HG03469 (cell line): ENCODE measurements around the gene ZNF581.

ENCODE experiments used
- ATAC-seq: cut with Tn5 transposase; IDR thresholded peaks from one replicate; pipeline ENCODE4 v1.9.1; 2021; ENCODE audit warnings: mild to moderate bottlenecking, moderate library complexity, moderate number of reproducible peaks; ENCODE audit not compliant: unreplicated experiment

ZNF581 gene

DNA sequence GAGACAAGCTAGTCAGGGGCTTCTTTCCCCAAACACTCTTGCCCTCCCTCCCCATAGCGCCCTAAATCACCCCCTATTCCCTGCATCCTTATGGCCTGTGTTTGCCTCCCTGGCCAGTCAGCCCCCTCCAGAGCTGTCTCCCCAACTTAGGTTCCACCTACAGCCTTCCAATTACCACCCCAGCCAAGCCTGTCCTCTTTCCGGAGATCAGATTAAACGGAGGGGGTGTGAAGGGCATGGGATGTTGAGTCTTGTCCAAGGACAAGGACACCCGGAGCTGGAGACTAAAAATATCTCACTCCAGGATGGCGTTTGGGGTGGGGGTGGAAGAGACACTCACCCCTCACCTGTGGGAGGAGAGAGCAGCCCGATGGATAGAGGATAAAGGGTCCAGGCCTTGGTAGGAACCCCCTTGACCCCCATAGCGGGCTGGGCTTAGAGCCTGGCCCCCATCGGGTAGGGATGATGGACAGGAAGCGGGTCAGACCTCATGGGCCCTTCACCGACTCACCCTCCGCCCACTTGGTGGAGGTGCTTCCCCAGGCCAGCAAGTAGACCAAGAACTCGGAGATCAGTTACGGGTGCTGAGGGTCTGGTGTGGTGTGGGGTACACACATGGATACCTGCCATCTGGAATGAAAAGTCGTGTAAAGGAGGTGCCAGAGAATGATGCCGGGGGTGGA lies 32.0 kb upstream of the ZNF581 start:
- no peak for ATAC-seq

DNA sequence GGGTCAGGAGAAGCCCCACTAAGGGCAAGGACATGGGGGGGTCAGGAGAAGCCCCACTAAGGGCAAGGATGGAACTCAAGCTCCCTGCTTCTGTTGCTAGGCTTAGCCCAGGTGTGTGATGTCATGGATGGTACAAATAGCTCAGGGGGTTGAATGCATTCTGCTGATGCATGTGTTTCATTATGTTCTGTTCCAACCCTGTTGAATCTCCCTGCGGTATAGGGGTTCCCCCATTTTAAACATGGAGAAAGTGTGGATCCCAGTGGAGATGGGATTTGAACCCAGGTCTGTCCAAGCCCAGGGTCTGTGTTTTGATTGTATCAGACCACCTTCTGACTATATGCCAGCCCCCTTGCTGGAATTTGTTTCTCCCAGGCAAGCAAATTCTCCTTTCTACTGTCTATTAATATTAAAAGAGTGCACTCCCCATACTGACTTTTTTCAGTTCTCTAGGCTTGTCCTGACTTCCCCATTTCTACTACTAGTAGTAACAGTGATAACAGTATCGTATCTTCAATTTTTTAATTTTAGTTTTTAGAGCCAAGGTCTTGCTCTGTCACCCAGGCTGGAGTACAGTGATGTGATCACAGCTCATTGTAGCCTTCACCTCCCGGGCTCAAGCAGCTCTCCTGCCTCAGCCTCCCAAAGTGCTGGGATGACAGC lies 31.3 kb upstream of the ZNF581 start:
- ATAC-seq, result no peak

DNA sequence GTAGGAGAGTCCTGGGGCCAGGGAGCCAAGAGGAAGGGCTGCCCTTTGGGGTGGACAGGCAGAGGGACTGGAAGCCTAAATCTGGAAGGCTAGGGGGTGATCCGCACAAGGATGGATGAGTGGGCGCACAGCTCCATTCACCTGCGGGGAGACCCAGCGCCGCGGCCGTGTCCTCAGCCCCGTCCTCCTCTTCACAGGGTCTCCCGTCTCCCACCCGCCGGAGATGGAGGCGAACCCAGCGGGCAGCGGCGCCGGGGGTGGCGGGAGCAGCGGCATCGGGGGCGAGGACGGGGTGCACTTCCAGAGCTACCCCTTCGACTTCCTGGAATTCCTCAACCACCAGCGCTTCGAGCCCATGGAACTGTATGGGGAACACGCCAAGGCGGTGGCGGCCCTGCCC lies 30.1 kb upstream of the ZNF581 start:
- ATAC-seq, result no peak

DNA sequence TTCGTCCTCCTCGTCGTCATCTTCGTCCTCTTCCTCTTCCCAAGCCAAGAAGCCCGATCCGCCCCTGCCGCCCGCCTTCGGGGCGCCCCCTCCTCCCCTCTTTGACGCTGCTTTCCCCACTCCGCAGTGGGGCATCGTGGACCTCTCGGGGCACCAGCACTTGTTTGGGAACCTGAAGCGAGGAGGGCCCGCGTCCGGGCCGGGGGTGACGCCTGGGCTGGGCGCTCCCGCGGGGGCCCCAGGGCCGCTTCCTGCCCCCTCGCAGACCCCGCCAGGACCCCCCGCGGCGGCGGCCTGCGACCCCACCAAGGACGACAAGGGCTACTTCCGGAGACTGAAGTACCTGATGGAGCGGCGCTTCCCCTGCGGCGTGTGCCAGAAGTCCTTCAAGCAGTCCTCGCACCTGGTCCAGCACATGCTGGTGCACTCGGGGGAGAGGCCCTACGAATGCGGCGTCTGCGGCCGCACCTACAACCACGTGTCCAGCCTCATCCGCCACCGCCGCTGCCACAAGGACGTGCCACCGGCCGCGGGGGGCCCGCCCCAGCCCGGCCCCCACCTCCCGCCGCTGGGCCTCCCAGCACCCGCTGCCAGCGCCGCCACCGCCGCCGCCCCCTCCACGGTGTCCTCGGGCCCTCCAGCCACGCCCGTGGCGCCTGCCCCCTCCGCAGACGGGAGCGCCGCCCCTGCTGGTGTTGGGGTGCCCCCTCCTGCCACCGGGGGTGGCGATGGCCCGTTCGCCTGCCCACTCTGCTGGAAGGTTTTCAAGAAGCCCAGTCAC lies 29.3 kb upstream of the ZNF581 start:
- no peak for ATAC-seq

DNA sequence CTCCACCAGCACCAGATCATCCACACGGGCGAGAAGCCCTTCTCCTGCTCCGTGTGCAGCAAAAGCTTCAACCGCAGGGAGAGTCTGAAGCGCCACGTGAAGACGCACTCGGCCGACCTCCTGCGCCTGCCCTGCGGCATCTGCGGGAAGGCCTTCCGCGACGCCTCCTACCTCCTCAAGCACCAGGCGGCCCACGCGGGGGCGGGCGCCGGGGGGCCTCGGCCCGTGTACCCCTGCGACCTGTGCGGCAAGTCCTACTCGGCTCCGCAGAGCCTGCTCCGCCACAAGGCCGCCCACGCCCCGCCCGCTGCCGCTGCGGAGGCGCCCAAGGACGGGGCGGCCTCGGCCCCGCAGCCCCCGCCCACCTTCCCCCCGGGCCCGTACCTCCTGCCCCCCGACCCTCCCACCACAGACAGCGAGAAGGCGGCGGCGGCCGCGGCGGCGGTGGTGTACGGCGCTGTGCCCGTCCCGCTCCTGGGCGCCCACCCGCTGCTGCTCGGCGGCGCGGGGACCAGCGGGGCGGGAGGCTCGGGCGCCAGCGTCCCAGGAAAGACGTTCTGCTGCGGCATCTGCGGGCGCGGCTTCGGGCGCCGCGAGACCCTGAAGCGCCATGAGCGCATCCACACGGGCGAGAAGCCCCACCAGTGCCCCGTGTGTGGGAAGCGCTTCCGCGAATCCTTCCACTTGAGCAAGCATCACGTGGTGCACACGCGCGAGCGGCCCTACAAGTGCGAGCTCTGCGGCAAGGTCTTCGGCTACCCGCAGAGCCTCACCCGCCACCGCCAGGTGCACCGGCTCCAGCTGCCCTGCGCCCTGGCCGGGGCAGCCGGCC lies 28.5 kb upstream of the ZNF581 start:
- no peak for ATAC-seq

DNA sequence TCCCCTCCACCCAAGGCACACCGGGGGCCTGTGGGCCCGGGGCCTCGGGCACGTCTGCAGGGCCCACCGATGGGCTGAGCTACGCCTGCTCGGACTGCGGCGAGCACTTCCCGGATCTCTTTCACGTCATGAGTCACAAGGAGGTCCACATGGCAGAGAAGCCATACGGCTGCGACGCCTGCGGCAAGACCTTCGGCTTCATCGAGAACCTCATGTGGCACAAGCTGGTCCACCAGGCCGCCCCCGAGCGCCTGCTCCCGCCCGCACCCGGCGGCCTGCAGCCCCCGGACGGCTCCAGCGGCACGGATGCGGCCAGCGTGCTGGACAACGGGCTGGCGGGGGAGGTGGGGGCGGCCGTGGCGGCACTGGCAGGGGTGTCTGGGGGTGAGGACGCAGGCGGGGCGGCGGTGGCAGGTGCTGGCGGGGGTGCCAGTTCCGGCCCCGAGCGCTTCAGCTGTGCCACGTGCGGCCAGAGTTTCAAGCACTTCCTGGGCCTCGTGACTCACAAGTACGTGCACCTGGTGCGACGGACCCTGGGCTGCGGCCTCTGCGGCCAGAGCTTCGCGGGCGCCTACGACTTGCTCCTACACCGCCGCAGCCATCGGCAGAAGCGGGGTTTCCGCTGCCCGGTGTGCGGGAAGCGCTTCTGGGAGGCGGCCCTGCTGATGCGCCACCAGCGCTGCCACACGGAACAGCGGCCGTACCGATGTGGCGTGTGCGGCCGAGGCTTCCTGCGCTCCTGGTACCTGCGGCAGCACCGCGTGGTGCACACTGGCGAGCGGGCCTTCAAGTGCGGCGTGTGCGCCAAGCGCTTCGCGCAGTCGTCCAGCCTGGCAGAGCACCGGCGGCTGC lies 27.7 kb upstream of the ZNF581 start:
- ATAC-seq, result no peak

DNA sequence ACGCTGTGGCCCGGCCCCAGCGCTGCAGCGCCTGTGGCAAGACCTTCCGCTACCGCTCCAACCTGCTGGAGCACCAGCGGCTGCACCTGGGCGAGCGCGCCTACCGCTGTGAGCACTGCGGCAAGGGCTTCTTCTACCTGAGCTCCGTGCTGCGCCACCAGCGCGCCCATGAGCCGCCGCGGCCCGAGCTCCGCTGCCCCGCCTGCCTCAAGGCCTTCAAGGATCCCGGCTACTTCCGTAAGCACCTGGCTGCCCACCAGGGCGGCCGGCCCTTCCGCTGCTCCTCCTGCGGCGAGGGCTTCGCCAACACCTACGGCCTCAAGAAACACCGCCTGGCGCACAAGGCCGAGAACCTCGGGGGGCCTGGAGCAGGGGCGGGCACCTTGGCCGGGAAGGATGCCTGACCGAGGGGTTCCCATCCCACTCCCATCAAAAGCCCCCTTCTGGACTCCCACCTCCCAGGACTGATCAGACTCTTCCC lies 27.0 kb upstream of the ZNF581 start:
- ATAC-seq, result no peak

DNA sequence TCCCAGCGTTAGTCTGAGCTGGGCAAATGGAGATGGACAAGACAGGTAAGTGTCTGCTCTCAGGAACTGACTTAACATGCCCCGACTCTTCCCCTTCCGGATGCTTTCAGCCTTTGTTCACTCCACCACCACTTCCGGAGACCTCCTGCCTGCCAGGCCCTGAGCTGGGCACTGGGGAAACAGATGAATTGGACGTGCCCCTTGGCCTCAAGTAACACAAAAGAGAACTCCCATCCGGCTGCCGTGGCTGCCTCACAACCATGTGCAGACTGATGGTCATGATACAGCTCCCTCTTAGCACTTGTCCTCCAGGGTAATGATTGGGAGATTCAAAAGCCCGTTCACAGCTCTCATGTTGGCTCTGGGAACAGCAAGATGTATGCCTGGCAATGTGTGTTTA lies 26.0 kb upstream of the ZNF581 start:
- no peak for ATAC-seq

DNA sequence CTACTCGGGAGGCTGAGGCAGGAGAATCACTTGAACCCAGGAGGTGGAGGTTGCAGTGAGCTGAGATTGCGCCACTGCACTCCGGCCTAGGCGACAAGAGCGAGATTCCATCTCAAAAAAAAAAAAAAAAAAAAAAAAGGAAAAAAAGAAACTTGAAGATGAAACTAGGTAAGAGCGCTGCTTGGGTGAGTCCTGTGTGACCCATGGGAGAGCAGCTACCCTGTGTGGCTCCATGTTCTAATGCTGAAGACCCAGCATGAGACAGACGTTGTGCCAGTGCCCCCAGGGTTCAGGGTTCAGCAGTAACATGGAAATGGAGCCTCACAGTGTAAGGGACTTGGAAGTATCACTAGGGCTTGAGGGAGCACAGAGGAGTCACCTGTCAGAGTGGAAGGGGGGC lies 25.0 kb upstream of the ZNF581 start:
- no peak for ATAC-seq

DNA sequence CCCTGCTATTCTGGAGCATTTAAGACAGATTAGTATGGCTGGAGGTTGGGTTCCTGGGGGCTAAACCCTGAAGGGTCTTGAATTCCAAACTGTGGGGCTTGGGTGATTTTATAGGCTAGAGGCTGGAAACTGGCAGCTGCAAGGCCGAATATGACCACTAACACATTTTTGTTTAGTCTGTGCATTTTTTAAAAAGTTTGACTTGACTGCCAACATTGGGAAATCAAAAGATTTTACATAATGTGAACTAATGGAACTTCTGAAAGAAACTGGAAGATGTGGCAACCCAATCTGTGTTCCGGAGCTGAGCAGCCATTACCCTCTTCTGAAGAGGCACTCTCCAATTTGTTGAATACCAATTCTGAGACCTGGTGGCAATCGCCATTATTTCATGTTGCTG lies 24.2 kb upstream of the ZNF581 start:
- no peak for ATAC-seq

DNA sequence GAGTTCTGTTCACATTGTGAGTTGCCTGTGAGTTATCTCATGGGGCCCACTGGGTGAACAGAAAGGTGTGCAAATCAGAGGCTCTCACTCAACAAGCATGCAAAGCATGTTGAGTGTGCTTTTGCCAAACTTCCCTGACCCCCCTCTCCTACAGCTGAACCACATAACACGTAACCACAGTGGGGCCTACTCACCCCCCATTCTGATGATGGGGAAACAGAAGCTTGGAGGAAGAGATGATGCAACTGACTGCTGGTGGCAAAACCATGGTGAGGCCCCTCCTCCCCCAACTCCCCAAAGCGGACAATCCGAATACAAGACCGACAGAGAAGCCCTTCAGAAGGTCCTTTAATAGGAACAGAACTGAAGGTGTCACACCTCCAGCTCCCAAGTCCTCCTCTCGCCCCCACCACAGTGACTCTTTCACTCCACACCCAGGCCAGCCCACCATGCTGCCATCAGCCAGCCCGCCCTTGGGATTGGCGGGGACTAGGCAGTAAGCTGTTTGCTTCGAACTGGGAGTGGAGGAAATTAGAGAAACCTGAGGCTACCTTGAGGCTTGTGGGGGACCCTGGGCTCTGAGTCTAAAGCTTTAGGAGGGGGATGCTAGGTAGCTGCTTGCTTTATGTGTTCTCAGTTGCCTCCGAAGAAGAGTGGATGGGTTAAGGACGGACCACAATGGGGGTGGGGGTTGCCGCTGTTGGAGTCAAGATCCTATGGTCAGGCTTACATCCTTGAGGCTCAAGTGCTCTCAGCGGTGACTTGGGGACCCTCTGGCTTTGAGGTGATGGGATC lies 22.8 kb upstream of the ZNF581 start:
- no peak for ATAC-seq

DNA sequence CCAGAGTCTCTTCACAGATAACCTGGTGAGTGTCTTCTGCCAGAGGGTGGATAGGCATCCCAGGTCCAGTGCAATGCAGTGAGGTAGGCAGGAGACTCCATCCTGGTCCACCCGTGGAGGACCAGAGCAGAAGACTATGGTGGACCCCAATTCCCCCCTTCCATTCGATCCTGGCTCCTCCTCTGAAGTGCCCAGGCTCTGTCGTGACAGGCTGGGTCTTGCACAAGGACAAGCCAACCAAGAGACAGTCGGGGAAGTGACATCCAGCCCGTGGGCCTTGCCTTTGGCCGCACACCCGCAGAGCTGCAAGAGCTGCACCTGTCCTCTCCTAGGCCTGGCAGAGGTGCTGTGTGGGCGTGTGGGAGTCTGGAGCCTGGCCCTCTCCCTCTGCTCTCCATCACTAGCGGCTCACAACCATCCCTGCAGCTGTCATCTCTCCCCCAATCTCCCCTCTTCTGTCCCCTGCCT lies 22.2 kb upstream of the ZNF581 start:
- no peak for ATAC-seq

DNA sequence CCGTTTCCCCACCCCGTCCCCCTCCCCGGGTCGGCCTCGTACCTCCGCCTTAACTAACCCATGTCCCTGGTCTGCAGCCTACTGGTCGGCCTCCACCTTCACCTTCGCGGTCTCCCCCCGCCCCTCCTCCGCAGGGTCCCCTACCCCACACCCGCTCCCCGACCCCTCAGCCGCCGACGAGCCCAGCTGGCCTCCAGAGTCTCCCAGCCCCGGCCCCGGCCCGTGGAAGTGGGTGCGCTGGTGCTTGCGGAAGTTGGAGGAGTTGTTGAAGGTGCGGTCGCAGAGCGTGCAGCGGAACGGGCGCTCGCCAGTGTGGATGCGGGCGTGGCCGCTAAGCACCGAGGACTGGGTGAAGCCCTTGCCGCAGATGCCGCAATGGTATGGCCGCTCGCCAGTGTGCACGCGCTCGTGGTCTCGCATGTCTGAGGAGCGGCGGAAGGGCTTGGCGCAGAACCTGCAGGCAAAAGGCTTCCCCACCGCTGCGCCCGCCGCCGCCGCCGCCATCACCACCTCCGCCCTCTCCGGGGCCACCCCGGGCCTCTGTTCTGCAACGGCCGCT lies 21.7 kb upstream of the ZNF581 start:
- ATAC-seq, result no peak

DNA sequence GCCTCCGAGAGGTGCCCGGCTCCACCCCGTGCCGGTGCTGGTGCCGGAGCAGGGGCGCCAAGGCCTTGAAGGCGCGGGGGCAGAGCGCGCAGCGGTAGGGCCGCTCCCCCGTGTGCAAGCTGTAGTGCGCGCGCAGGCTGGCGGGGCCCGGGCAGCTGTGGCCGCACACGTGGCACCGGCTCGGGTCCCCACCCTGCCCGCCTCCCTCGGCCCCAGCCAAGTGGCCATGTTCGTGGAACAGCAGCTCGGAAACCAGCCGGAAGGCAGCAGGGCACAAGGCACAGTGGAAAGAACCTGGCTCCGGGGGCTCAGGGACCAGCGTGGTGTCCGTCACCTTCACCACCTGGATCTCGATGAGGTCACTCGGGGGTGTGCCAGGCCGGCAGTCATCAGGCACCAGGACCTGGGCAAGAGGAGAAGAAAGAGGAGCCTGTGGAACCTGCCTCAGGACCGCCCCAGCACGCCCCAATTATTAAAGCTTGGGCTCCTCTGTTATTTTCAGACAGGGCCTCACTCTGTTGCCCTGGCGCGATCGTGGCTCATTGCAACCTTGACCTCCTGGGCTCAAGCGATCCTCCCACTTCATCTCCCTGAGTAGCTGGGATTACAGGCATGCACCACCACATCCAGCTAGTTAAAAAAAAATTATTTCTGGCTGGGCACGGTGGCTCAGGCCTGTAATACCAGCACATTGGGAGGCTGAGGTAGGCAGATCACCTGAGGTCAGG lies 21.0 kb upstream of the ZNF581 start:
- ATAC-seq, result no peak

DNA sequence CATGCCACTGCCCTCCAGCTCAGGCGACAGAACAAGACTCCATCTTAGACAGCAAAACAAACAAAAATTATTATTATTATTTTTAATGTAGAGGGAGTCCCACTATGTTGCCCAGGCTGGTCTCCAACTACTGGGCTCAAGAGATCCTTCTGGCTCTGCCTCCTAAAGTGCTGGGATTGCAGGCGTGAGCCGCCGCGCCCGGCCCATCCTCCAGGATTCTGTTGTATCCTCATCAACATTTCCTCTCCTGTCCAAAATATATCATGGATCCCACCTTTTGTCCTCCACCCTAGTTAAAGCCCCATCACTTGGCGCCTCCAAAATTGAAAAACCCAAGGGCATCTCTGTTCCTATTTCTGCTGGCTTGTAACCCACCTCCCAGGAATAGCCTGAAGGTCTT lies 20.3 kb upstream of the ZNF581 start:
- no peak for ATAC-seq

DNA sequence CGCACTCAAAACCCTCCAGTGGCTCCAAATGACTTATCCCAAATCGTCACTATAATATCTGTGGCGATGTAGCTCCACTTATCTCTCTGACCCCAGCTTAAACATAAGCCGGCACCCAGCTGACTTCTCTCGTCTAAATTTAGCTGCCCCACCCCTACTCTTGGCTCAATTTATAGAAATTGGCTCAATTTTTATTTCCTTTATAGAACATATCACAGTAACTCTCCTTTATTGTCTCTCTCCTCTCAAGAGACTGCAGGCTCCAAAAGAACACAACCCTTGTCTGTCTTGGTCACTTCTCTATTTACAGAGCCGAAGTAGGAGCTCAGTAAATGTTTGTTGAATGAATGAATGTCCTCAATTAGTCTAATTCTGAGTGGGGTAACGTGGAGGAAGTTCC lies 19.9 kb upstream of the ZNF581 start:
- ATAC-seq, result no peak

DNA sequence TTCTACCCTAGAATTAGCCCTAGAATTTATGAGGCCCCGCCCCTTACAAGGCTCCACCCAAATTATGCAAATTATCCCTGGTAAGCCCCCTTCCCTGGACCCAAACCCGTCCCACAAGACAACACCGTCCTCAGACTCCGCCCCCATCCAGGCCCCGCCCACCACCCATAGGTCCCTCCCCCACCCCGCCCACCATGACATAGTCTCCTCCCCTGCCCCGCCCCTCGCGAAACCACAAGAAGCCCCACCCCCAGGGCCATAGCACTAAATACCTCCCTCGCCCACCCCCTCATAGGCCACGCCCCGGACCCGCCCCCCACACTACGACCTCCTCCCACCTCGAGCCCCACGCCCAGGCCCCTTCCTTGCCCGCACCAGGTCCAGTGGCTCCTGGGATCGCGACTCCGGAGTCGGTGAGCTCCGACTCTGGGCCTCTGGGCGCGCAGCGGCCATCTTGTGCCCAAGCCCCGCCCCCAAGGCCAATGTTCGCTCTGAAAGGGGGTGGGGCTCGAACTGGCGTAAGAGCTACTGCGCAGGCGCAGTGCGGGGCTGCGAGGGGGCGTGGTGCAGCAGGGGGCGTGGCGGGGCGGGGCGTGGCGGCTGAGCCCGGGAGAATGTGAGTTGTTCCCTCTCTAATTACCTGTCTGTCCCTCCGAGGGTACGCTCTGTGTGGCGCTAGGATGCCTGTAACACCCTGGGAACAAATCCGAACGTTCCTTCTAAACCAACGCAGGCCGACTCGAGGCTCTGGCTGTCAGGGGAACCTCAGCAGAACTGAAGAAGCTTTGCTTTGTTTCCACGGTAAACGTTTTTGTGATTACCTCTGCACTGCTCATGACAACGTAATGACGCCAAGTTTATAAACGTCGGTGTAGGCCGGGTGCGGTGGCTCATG lies 19.1 kb upstream of the ZNF581 start, which contains the start of gene ZNF784:
TSS of gene ZNF784 (minus strand) at position 458 of the 895 bp plus-strand sequence. CDS start at position 453, 5 bp downstream.
- no peak for ATAC-seq
